ENCODE data around the gene HIPK4.
A peak's percentile ranks its signal among the peaks of the same experiment; 100 is the strongest.
"Not testable (repeated sequence)": the region's sequence is repeated elsewhere in the genome, so short reads cannot be mapped to it uniquely, and the experiment has no call there.

The HIPK4 gene

DNA sequence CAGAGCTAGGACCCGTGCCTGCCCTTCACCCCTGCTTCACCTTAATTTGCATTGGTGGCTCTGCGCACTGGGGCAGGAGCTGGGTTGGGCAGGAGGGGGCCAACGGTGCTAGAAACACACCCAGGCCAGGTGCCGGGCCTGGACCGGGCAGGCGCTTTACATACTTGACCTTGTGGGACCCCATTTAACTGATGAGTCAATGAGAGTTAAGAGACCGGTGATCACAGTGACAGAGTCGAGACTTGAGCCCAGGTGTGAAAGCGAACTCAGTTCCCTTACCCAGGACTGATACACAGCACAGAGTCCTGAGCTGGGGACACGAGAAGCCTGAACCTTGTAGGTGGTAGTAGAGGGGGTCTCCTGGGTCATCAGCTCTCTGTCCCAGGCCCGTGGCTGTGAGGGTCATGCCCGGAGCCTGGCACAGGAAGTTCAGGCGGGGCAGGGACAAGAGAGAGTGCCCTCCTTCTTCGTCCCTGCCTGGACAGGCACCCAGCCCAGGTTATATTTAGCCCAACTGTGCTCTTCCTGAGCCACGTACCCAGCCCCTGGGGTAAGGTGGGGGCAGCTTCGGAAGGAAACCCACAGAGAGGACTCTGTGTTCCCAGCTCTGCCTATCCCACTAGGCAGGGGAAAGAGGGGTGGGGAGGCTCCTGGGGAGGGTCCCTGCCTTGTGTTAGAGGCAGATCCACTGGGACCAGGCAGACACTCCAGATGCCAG lies 21.3 kb upstream of the HIPK4 start:
- TF ChIP-seq, protein P1, sequence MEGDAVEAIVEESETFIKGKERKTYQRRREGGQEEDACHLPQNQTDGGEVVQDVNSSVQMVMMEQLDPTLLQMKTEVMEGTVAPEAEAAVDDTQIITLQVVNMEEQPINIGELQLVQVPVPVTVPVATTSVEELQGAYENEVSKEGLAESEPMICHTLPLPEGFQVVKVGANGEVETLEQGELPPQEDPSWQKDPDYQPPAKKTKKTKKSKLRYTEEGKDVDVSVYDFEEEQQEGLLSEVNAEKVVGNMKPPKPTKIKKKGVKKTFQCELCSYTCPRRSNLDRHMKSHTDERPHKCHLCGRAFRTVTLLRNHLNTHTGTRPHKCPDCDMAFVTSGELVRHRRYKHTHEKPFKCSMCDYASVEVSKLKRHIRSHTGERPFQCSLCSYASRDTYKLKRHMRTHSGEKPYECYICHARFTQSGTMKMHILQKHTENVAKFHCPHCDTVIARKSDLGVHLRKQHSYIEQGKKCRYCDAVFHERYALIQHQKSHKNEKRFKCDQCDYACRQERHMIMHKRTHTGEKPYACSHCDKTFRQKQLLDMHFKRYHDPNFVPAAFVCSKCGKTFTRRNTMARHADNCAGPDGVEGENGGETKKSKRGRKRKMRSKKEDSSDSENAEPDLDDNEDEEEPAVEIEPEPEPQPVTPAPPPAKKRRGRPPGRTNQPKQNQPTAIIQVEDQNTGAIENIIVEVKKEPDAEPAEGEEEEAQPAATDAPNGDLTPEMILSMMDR (IDR thresholded peaks at IDR 0.05; ENCODE audit: low read depth, low read length, missing control alignments): no peak
- in situ Hi-C loops (cut with HindIII; ENCODE audit: low sequenced_read_pairs): no loop called here
- no peak for DNase-seq (ENCODE audit: low read depth)
- no peak overlapping the region for H3K4me3 ChIP-seq (ENCODE audit: low read depth, low read length)

DNA sequence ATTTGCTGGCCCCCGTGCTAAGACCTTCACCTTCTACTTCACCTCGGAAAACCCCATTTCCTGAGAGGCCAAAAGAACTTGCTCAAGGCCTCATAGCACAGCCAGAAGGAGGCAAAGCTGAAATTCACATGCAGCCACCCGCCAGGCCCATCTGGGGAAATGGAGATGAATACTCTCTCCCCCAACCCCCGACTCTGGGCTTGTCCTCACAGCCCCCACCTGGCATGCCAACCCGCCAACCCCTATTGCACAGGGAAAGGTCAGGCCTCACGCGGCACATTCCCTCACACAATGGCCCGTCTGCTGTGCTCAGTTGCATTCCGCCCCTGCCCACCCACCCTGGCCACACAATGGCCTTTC lies 20.0 kb upstream of the HIPK4 start:
- in situ Hi-C loops (cut with HindIII; ENCODE audit: low sequenced_read_pairs): no loop called here
- no peak overlapping the region for H3K4me3 ChIP-seq (ENCODE audit: low read depth, low read length)
- TF ChIP-seq, protein P1 (IDR thresholded peaks at IDR 0.05; ENCODE audit: low read depth, low read length, missing control alignments): no peak
- DNase-seq (ENCODE audit: low read depth): no peak

DNA sequence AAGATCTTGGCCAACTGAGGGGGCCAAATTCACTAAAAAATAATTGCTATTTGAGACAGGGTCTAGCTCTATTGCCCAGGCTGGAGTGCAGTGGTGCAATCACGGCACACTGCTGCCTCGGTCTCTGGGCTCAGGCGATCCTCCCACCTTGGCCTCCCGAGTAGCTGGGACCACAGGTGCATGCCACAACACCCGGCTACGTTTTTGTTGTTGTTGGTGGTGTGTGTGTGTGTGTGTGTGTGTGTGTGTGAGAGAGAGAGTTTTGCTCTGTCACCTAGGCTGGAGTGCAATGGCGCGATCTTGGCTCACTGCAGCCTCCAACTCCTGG lies 18.6 kb upstream of the HIPK4 start:
- DNase-seq (ENCODE audit: low read depth); H3K4me3 ChIP-seq (ENCODE audit: low read depth, low read length); in situ Hi-C loops (cut with HindIII; ENCODE audit: low sequenced_read_pairs): not testable (repeated sequence)

DNA sequence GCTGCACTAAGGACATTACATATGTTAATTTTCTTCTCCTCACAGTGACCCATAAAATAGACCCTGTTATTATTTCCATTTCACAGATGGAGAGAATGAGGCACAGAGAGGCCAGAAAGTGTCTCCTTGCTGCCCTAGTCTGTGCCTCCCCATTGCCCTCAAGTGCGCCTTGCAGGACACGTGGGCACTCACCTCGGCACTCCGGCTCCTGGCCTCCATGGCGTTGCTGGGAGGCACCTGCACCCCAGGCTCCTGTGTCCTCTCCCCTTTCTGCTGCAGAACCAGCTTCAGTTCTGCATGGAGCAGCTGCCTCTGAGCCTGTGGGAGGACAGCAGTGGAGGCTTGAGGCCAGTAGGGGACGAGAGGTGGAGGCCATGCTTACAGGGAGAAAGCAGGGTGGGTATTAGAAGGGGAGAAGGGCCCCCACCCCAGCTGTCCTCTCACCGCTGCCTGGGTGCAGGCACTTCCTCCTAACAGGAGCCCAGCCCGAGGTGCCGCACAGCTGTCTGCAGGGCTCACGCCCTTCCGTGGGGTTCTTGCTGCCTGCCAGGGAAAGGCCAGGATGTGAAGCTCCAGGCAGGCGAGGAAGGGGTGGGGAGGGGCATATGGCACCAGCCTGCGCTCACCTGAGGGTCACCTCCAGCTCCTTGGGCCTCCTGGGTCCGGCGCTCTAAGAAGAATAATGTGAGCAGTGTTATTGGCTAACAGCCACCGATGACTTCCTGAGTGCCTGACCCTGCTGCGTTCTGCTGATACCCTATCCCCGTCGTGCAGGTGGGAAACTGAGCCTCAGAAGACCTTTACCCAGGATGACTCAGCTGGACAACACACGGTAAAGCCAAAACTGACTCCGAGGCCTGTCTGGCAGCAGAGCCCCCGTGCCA lies 18.0 kb upstream of the HIPK4 start:
- in situ Hi-C loops (cut with HindIII; ENCODE audit: low sequenced_read_pairs): no loop called here
- no peak overlapping the region for H3K4me3 ChIP-seq (ENCODE audit: low read depth, low read length)
- no peak for DNase-seq (ENCODE audit: low read depth)
- TF ChIP-seq, protein P1 (IDR thresholded peaks at IDR 0.05; ENCODE audit: low read depth, low read length, missing control alignments): no peak

DNA sequence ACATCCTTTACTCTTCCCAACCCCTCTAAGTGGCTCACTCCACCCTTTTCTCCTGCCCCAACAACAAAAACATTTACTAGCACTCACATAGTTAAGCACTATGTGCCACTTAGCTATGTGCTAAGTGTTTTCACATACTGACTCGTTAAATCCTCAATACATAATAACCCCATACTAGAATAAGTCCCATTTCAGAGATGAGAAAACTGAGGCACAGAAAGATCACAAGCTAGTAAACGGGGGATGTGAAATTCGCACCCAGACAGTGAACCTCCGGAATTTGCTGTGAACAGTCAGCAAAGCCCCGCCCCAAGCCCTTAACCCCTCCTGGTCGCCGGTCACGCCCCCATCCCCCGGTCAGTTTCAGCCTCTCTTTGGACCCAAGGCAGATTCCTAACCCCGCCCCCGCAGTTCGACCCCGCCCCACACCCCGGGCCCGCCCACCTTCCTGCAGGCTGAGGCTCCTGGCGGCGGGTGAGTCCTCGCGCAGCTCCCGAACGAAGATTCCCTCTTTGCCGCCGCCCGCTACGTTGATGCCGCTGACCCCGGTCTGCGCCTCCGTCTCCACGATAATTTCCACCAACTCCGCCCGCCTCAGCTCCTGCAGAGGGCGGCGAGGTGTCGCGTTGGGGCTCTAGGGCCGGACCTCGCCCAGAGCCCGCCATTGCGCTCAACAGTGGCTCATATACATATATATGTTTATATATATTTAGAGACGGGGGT lies 13.4 kb upstream of the HIPK4 start:
- TF ChIP-seq, protein P1 (IDR thresholded peaks at IDR 0.05; ENCODE audit: low read depth, low read length, missing control alignments): no peak
- peak overlapping the region; percentile 47 for H3K4me3 ChIP-seq (ENCODE audit: low read depth, low read length)
- in situ Hi-C loops (cut with HindIII; ENCODE audit: low sequenced_read_pairs): no loop called here
- DNase-seq (ENCODE audit: low read depth): peak; percentile 57

DNA sequence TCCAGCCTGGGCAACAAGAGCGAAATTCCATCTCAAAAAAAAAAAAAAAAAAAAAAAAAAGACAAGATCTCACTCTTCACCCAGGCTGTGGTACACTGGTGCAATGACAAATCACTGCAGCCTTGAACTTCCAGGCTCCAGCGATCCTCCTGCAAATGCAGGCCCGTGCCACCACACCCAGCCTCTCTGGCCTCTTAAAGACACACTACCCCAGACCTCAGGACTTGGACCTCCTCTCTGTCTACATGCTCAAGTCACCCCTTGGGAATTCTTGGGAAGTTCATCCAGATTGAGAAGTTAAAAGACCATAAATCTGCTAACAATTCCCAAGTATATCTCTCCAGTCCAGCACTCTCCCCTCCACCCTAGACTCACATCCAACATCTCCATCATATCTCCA lies 10.6 kb upstream of the HIPK4 start:
- in situ Hi-C loops (cut with HindIII; ENCODE audit: low sequenced_read_pairs): no loop called here

More for the DNA sequence above, 10.6 kb upstream of the HIPK4 start:
- H3K4me3 ChIP-seq (ENCODE audit: low read depth, low read length): no peak overlapping the region
- TF ChIP-seq, protein P1 (IDR thresholded peaks at IDR 0.05; ENCODE audit: low read depth, low read length, missing control alignments): no peak
- no peak for DNase-seq (ENCODE audit: low read depth)

All from astrocyte of the cerebellum (primary cell).